Measurements from ENCODE around the gene USP3.

USP3 gene

GRCh38 chr15:63502843-63503738, 1.3 kb upstream of the USP3 start:
- H3K4me1 ChIP-seq (ENCODE audit: low read length) = peaks cover 30% of the 10 kb centered on the region
- peaks cover 31% of the 10 kb centered on the region for H3K79me2 ChIP-seq (ENCODE audit: low read length)
- no peaks in the 10 kb centered on the region for H3K36me3 ChIP-seq (replicated peaks; ENCODE audit: insufficient read depth, low read length)
- H2AFZ ChIP-seq (ENCODE audit: low read length) = peak overlapping the region; percentile 75
- DNase-seq = peak; percentile 82
- H3K9ac ChIP-seq (ENCODE audit: low read length) = peak overlapping the region; percentile 90
- H3K4me3 ChIP-seq (ENCODE audit: low read length) = peak overlapping the region; percentile 73
- H4K20me1 ChIP-seq (ENCODE audit: insufficient read depth, low read length) = peaks cover 8% of the 10 kb centered on the region
- no peak for TF ChIP-seq EZH2phosphoT487 (IDR thresholded peaks at IDR 0.05; ENCODE audit: low read length)
- TF ChIP-seq EZH2 (optimal IDR thresholded peaks at IDR 0.05; ENCODE audit: low read depth, low read length) = no peak
- no peak for TF ChIP-seq CTCF (IDR thresholded peaks at IDR 0.05; ENCODE audit: low read length)
- no peaks in the 10 kb centered on the region for H3K27me3 ChIP-seq (replicated peaks; ENCODE audit: insufficient read depth, low read length)
- H3K9me3 ChIP-seq (replicated peaks; ENCODE audit: insufficient read depth, low read length) = no peaks in the 10 kb centered on the region
- H3F3A ChIP-seq (ENCODE audit: insufficient read depth, low read length) = peaks cover 32% of the 10 kb centered on the region
- no peaks in the 10 kb centered on the region for H3K9me2 ChIP-seq (replicated peaks; ENCODE audit: insufficient read depth, low read length)
- H3K27ac ChIP-seq (ENCODE audit: low read length) = peak overlapping the region; percentile 96
- H3K4me2 ChIP-seq (ENCODE audit: low read depth, low read length) = peak overlapping the region; percentile 97

- Histone ChIP-seq H4K20me1 (ENCODE audit: insufficient read depth, low read length) (peaks cover 15% of the 10 kb centered on the region), H3K9me3 (replicated peaks; ENCODE audit: insufficient read depth, low read length) (no peaks in the 10 kb centered on the region), H3K27ac (ENCODE audit: low read length) (peak overlapping the region; percentile 96), H3K9me2 (replicated peaks; ENCODE audit: insufficient read depth, low read length) (no peaks in the 10 kb centered on the region), H3F3A (ENCODE audit: insufficient read depth, low read length) (peaks cover 32% of the 10 kb centered on the region), H3K27me3 (replicated peaks; ENCODE audit: insufficient read depth, low read length) (no peaks in the 10 kb centered on the region), H3K4me2 (ENCODE audit: low read depth, low read length) (peak overlapping the region; percentile 97), H3K79me2 (ENCODE audit: low read length) (peaks cover 38% of the 10 kb centered on the region), H2AFZ (ENCODE audit: low read length) (peak overlapping the region; percentile 75), H3K36me3 (replicated peaks; ENCODE audit: insufficient read depth, low read length) (no peaks in the 10 kb centered on the region), H3K4me3 (ENCODE audit: low read length) (peak overlapping the region; percentile 73), H3K9ac (ENCODE audit: low read length) (peak overlapping the region; percentile 90), H3K4me1 (ENCODE audit: low read length) (peaks cover 30% of the 10 kb centered on the region)
- peak; percentile 67 for DNase-seq
- no peak for TF ChIP-seq EZH2 (optimal IDR thresholded peaks at IDR 0.05; ENCODE audit: low read depth, low read length)
- no peak; the same call in 1 of the 2 replicates for TF ChIP-seq CTCF (IDR thresholded peaks at IDR 0.05; ENCODE audit: low read length)
- no peak for TF ChIP-seq EZH2phosphoT487 (IDR thresholded peaks at IDR 0.05; ENCODE audit: low read length)
Measured at GRCh38 chr15:63503739-63504246, 600 bp upstream of the USP3 start.

- Histone ChIP-seq H3K27me3 (replicated peaks; ENCODE audit: insufficient read depth, low read length) (no peaks in the 10 kb centered on the region), H3K4me3 (ENCODE audit: low read length) (peak overlapping the region; percentile 68), H3K9ac (ENCODE audit: low read length) (peak overlapping the region; percentile 80), H4K20me1 (ENCODE audit: insufficient read depth, low read length) (peaks cover 25% of the 10 kb centered on the region), H3K9me3 (replicated peaks; ENCODE audit: insufficient read depth, low read length) (no peaks in the 10 kb centered on the region), H3K4me2 (ENCODE audit: low read depth, low read length) (peak overlapping the region; percentile 94), H3K36me3 (replicated peaks; ENCODE audit: insufficient read depth, low read length) (no peaks in the 10 kb centered on the region), H3K27ac (ENCODE audit: low read length) (peak overlapping the region; percentile 57), H3K4me1 (ENCODE audit: low read length) (peaks cover 37% of the 10 kb centered on the region), H3F3A (ENCODE audit: insufficient read depth, low read length) (peaks cover 32% of the 10 kb centered on the region), H3K79me2 (ENCODE audit: low read length) (peaks cover 52% of the 10 kb centered on the region), H3K9me2 (replicated peaks; ENCODE audit: insufficient read depth, low read length) (no peaks in the 10 kb centered on the region), H2AFZ (ENCODE audit: low read length) (peak overlapping the region; percentile 18; the same call in 1 of the 2 replicates)
- DNase-seq = peak; percentile 83
- TF ChIP-seq EZH2phosphoT487 (IDR thresholded peaks at IDR 0.05; ENCODE audit: low read length) (no peak), CTCF (IDR thresholded peaks at IDR 0.05; ENCODE audit: low read length) (peak; percentile 34)
Measured at GRCh38 chr15:63504979-63505841, 817 bp downstream of the USP3 start.

Data from MM.1S (cell line).